A673 (cell line): ENCODE measurements around the gene SETD3. TPM values are rescaled to one million over a fixed set of nuclear protein-coding genes. Genes with fewer than 3 reads are reported as not detected.

Experiments used
- BruUV-seq: library from RNA; stranded (reverse); fragments of 400-500 nt; replicated peaks from 2 replicates; lab custom pipeline; 2021; lab: Mats Ljungman, UMichigan
- CTCF ChIA-PET: fragments of 300-600 bp; sonication (Branson Sonifier 250); formaldehyde crosslinking; loops from one replicate; lab custom pipeline; 2022; ENCODE audit warnings: antibody characterized with exemption; lab: Charles Lee
- POLR2A ChIA-PET: fragments of 300-600 bp; sonication (Branson Sonifier 250); formaldehyde crosslinking; loops from one replicate; lab custom pipeline; 2022; ENCODE audit warnings: antibody characterized with exemption; ENCODE audit not compliant: low non-redundant PET; lab: Charles Lee
- DNase-seq: peaks from one replicate; pipeline ENCODE4 v3.0.0-alpha.2; 2015; ENCODE audit warnings: low spot score
- H3K27ac ChIP-seq: fragments of 200-600 bp; sonication (generic); 2 replicates; pipeline ENCODE4 v1.5.1; 2016; ENCODE audit warnings: mixed run types, low read depth, mild to moderate bottlenecking, mixed read lengths, antibody characterized with exemption, low read length; ENCODE audit not compliant: poor library complexity, severe bottlenecking
- H3K27me3 ChIP-seq: fragments of 200-600 bp; sonication (generic); replicated peaks from 2 replicates; pipeline ENCODE4 v1.6.1; 2017; ENCODE audit warnings: mixed run types, low read depth, mild to moderate bottlenecking, mixed read lengths, antibody characterized with exemption, low read length; ENCODE audit not compliant: insufficient read depth, poor library complexity
- H3K36me3 ChIP-seq: fragments of 200-600 bp; sonication (generic); 2 replicates; pipeline ENCODE4 v1.6.1; 2016; ENCODE audit warnings: mixed run types, mild to moderate bottlenecking, mixed read lengths, antibody characterized with exemption, low read length; ENCODE audit not compliant: insufficient read depth, poor library complexity, severe bottlenecking
- H3K4me1 ChIP-seq: fragments of 200-600 bp; sonication (generic); 2 replicates; pipeline ENCODE4 v1.6.1; 2017; ENCODE audit warnings: mixed run types, mild to moderate bottlenecking, mixed read lengths, antibody characterized with exemption, low read length; ENCODE audit not compliant: insufficient read depth, poor library complexity, severe bottlenecking
- H3K4me3 ChIP-seq: fragments of 200-600 bp; sonication (generic); 2 replicates; pipeline ENCODE4 v1.5.1; 2016; ENCODE audit warnings: low read depth, mixed run types, mild to moderate bottlenecking, mixed read lengths, low read length; ENCODE audit not compliant: poor library complexity, severe bottlenecking
- H3K9me3 ChIP-seq: fragments of 200-600 bp; sonication (generic); 2 replicates; pipeline ENCODE4 v1.6.1; 2016; ENCODE audit warnings: mixed run types, low read depth, mild to moderate bottlenecking, mixed read lengths, antibody characterized with exemption, low read length; ENCODE audit not compliant: poor library complexity, severe bottlenecking
- EZH2 ChIP-seq: fragments of 200-600 bp; sonication (generic); IDR thresholded peaks from 2 replicates; pipeline ENCODE4 v1.6.1; 2017; ENCODE audit warnings: borderline replicate concordance, low read depth, mild to moderate bottlenecking, mixed read lengths, antibody characterized with exemption, low read length; ENCODE audit not compliant: poor library complexity, severe bottlenecking
- intact Hi-C: fragments of 100-400 bp; cut with micrococcal nuclease; formaldehyde crosslinking; loops from one replicate; pipeline ENCODE4 v1.10.0; 2022; ENCODE audit not compliant: unreplicated experiment
- total RNA-seq: library from RNA; stranded (reverse); gene quantifications from 2 replicates; pipeline ENCODE4 v1.2.3, GENCODE V29; 2021
- TF ChIP-seq, protein P1 (sequence below): fragments of 300-800, 200-600 bp; sonication (generic); conservative IDR thresholded peaks from 2 replicates; pipeline ENCODE4 v1.5.1; 2017; ENCODE audit warnings: low read depth, mild to moderate bottlenecking, antibody characterized with exemption, low read length, moderate library complexity, mixed read lengths

SETD3 gene
- total RNA-seq, 1 experiment from 2014 or later: 46.4 TPM

DNA sequence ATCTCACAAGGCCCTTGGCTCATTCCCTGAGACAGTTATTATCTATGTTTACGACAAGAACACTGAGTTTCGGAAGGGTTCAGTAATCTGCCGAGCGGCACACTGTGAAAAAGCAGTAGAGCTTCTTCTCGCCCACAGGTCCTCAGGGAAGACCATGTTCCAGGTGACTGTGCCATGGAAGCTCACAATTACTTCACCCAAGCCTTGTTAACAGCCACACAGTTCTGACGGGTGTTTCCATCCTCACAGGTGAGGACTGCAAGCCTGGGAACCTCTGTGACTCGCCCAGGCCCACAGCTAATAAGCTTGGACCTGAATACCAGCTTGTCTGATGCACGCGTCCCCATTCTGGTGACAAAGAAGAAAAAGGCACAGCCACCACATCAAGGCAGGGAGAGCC is 15.4 kb downstream of the SETD3 start:
- no peak for DNase-seq
- ChIA-PET POLR2A (no interaction called here), CTCF (no interaction called here)
- intact Hi-C loops: no loop called here
- Histone ChIP-seq H3K27me3 (no peaks in the 10 kb centered on the region), H3K9me3 (no peaks in the 10 kb centered on the region), H3K36me3 (peaks cover 14% of the 10 kb centered on the region), H3K4me1 (peaks cover 19% of the 10 kb centered on the region), H3K27ac (no peak overlapping the region), H3K4me3 (no peak overlapping the region)
- no TSS peak for BruUV-seq
- TF ChIP-seq EZH2: no peak
- TF ChIP-seq, protein P1, sequence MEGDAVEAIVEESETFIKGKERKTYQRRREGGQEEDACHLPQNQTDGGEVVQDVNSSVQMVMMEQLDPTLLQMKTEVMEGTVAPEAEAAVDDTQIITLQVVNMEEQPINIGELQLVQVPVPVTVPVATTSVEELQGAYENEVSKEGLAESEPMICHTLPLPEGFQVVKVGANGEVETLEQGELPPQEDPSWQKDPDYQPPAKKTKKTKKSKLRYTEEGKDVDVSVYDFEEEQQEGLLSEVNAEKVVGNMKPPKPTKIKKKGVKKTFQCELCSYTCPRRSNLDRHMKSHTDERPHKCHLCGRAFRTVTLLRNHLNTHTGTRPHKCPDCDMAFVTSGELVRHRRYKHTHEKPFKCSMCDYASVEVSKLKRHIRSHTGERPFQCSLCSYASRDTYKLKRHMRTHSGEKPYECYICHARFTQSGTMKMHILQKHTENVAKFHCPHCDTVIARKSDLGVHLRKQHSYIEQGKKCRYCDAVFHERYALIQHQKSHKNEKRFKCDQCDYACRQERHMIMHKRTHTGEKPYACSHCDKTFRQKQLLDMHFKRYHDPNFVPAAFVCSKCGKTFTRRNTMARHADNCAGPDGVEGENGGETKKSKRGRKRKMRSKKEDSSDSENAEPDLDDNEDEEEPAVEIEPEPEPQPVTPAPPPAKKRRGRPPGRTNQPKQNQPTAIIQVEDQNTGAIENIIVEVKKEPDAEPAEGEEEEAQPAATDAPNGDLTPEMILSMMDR: no peak

DNA sequence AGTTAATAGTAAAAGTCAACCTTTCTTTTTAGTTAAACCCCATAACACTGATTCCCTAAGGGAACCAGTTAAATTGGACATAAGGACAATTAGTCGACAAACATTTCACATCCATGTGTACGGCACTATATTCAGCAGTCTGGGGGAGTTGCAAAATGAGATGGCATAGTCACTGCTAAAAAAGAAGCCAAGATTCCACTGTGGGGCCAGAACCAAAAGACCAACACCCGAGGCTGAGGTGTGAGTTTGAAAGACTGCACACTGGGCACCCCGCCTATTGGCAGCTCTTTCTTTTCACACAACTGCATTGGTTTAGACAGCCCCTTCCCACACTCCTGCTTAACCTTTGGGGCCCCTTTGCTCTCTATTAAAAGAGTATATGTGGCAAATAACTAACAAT is 16.7 kb downstream of the SETD3 start:
- H3K27me3 ChIP-seq: no peaks in the 10 kb centered on the region
- DNase-seq: no peak
- intact Hi-C loops: no loop called here
- no peak overlapping the region for H3K4me3 ChIP-seq
- no peaks in the 10 kb centered on the region for H3K9me3 ChIP-seq
- no TSS peak for BruUV-seq
- CTCF ChIA-PET: no interaction called here
- no peak overlapping the region for H3K27ac ChIP-seq
- TF ChIP-seq, protein P1: no peak
- no peak for TF ChIP-seq EZH2
- peaks cover 14% of the 10 kb centered on the region for H3K36me3 ChIP-seq
- peaks cover 6% of the 10 kb centered on the region for H3K4me1 ChIP-seq
- POLR2A ChIA-PET: no interaction called here

DNA sequence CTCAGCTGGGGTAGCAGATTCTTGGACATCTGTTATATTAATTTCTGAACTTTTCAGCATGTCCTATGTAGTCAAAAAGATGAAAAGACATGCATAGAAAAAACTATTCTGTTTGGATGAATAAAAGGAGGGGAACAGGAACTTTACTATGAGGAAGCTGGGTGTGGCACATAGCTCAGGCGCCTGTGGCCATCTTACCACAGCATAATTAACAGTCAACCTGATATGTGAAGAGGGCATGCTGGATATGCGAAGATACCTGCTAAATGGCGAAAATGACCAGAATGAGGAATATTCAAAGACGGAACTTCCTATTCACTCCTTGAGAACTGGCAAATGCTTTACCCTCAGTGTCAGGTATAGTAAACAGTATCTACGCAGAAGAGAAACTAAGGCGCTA is 18.4 kb downstream of the SETD3 start:
- no peak for DNase-seq
- Histone ChIP-seq H3K4me1 (peaks cover 3% of the 10 kb centered on the region), H3K4me3 (no peak overlapping the region), H3K27ac (no peak overlapping the region), H3K27me3 (no peaks in the 10 kb centered on the region), H3K9me3 (no peaks in the 10 kb centered on the region), H3K36me3 (peaks cover 27% of the 10 kb centered on the region)
- no TSS peak for BruUV-seq
- TF ChIP-seq, protein P1: no peak
- no peak for TF ChIP-seq EZH2
- CTCF ChIA-PET: no interaction called here
- POLR2A ChIA-PET: no interaction called here
- intact Hi-C loops: no loop called here
